UCSD-AML1 (cell line): ENCODE results near the gene C19orf12.

Source experiments
- DNase-seq: peaks from one replicate; lab custom pipeline; 2025; ENCODE audit not compliant: unreplicated experiment; lab: John Stamatoyannopoulos, UW

The C19orf12 gene

GRCh38 chr19:29714953-29715700, at the start of gene C19orf12:
C19orf12 (minus strand) TSS chr19:29715261; CDS start chr19:29708413, 6,848 bp downstream.
- DNase-seq = peak; percentile 70

GRCh38 chr19:29764361-29764760, 49.3 kb upstream of the C19orf12 start:
- no peak for DNase-seq

- DNase-seq = no peak
Observed at GRCh38 chr19:29763196-29763595, 48.1 kb upstream of the C19orf12 start.

- DNase-seq = no peak
Observed at GRCh38 chr19:29761575-29762232, 46.6 kb upstream of the C19orf12 start.

- DNase-seq = no peak
Observed at GRCh38 chr19:29760752-29761502, 45.9 kb upstream of the C19orf12 start.

- DNase-seq = no peak
Observed at GRCh38 chr19:29759359-29759758, 44.3 kb upstream of the C19orf12 start.

GRCh38 chr19:29758863-29759262, 43.8 kb upstream of the C19orf12 start:
- DNase-seq = no peak

GRCh38 chr19:29757551-29757950, 42.5 kb upstream of the C19orf12 start:
- DNase-seq = no peak

GRCh38 chr19:29753934-29754305, 38.9 kb upstream of the C19orf12 start:
- no peak for DNase-seq

- no peak for DNase-seq
Observed at GRCh38 chr19:29753190-29753933, 38.3 kb upstream of the C19orf12 start.

GRCh38 chr19:29752450-29753025, 37.5 kb upstream of the C19orf12 start:
- DNase-seq = no peak

GRCh38 chr19:29751932-29752331, 36.9 kb upstream of the C19orf12 start:
- DNase-seq = no peak

GRCh38 chr19:29750001-29750400, 34.9 kb upstream of the C19orf12 start:
- no peak for DNase-seq

- DNase-seq = no peak
Observed at GRCh38 chr19:29748996-29749849, 34.2 kb upstream of the C19orf12 start.

GRCh38 chr19:29745253-29745652, 30.2 kb upstream of the C19orf12 start:
- no peak for DNase-seq

- no peak for DNase-seq
Observed at GRCh38 chr19:29743681-29744080, 28.6 kb upstream of the C19orf12 start.

- no peak for DNase-seq
Observed at GRCh38 chr19:29741776-29742175, 26.7 kb upstream of the C19orf12 start.

- no peak for DNase-seq
Observed at GRCh38 chr19:29741226-29741625, 26.2 kb upstream of the C19orf12 start.

- DNase-seq = no peak
Observed at GRCh38 chr19:29737461-29738000, 22.5 kb upstream of the C19orf12 start.

- DNase-seq = no peak
Observed at GRCh38 chr19:29735829-29736228, 20.8 kb upstream of the C19orf12 start.
